Lung (tissue), 12 donors: ENCODE data around the gene ING5. TPM values are rescaled to one million over a fixed set of nuclear protein-coding genes. Genes with fewer than 3 reads are reported as not detected.

Source experiments
- ATAC-seq: fragments of 200-7000 bp; cut with Tn5 transposase; one replicate; pipeline ENCODE4 v1.9.1; 2020; ENCODE audit warnings: moderate number of reproducible peaks; ENCODE audit not compliant: insufficient read depth, low FRiP score
- DNase-seq, 3 donors: peaks; one replicate each; pipeline ENCODE4 v3.0.0-alpha.2; 2013 to 2017
- H3K27ac ChIP-seq, 2 donors: one replicate each; pipeline ENCODE4 v1.5.1; 2013; ENCODE audit warnings: mild to moderate bottlenecking in 2 of 2, moderate library complexity in 2 of 2, control low read depth in 1 of 2, inconsistent platforms in 1 of 2, low read depth in 1 of 2, low read length in 1 of 2
- H3K27me3 ChIP-seq, 3 donors: one replicate each; pipeline ENCODE4 v1.5.1; 2013; ENCODE audit warnings: low read length in 2 of 3; ENCODE audit not compliant: control insufficient read depth in 3 of 3, insufficient read depth in 3 of 3
- H3K36me3 ChIP-seq, 4 donors: one replicate each; pipeline ENCODE4 v1.5.1; 2013; ENCODE audit warnings: low read length in 4 of 4, mild to moderate bottlenecking in 1 of 4, moderate library complexity in 1 of 4; ENCODE audit not compliant: control insufficient read depth in 4 of 4, insufficient read depth in 4 of 4
- H3K4me1 ChIP-seq, 5 donors: one replicate each; pipeline ENCODE4 v1.5.1; 2013; ENCODE audit warnings: low read length in 5 of 5, mild to moderate bottlenecking in 2 of 5, moderate library complexity in 1 of 5; ENCODE audit not compliant: control insufficient read depth in 5 of 5, insufficient read depth in 5 of 5
- H3K4me3 ChIP-seq: one replicate; pipeline ENCODE4 v1.5.1; 2013; ENCODE audit warnings: mild to moderate bottlenecking, control low read depth, moderate library complexity
- H3K9ac ChIP-seq, 2 donors: one replicate each; pipeline ENCODE4 v1.5.1; 2013; ENCODE audit warnings: low read length in 2 of 2, control low read depth in 1 of 2; ENCODE audit not compliant: insufficient read depth in 1 of 2
- H3K9me3 ChIP-seq, 4 donors: one replicate each; pipeline ENCODE4 v1.5.1; 2013; ENCODE audit warnings: low read length in 3 of 4, mild to moderate bottlenecking in 1 of 4, moderate library complexity in 1 of 4; ENCODE audit not compliant: control insufficient read depth in 4 of 4, insufficient read depth in 3 of 4
- WGBS, 2 donors: extraction: QIAGEN DNeasy Blood & Tissue Kit; methylation state at CpG; one replicate each; pipeline ENCODE4 v1.1.7; 2013; 5-methylcytosine and 5-hydroxymethylcytosine counted together
- polyA plus RNA-seq, 2 donors: library from polyadenylated mRNA; stranded (reverse); fragments of 200-250 nt; gene quantifications; one replicate each; pipeline ENCODE4 v1.2.1, GENCODE V29; 2013
- total RNA-seq, 2 donors: library from RNA; depleted of rRNA in 1 of 2; stranded (reverse); fragments of >200 nt in 1 of 2; gene quantifications; one replicate each; pipeline ENCODE4 v1.2.1, GENCODE V29; 2014 to 2021
- TF ChIP-seq, protein P1 (sequence below): IDR thresholded peaks from 2 replicates; pipeline ENCODE4 v1.5.1; 2012; ENCODE audit warnings: mild to moderate bottlenecking; ENCODE audit errors: control extremely low read depth, extremely low read depth
- donor health status: control.
- donor health status: control.
- donor health status: Bipolar disorder and iron deficiency.
- donor health status: healthy.
- donor health status: DM: yes; HTN: yes; CAD: no.

ING5 gene
- total and polyA plus RNA-seq, 4 donors = 19.2 to 46.8 (median 31.1) TPM

DNA sequence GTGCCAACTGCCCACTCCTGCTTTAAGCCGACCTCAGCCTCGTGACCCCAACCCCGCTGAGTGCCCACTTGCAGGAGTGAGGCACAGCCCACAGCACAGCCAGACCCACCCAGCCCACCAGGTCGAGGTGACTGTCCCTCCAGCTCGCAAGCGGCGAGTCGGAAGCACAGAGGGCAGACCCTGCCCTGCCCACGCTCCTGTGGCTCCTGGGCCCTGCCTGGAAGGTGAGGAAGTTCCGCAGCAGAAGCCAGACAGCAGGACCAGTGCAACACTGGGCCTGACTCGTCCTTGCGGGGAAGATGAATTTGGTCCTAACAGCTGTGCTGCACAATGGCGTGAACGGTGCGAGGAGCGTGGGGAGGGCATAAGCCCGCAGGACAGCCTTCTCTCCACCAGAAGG lies 25.2 kb upstream of the ING5 start:
- Histone ChIP-seq H3K9ac (no peak overlapping the region), H3K4me1 (no peaks in the 10 kb centered on the region), H3K27ac (no peak overlapping the region), H3K4me3 (no peak overlapping the region), H3K9me3 (no peaks in the 10 kb centered on the region), H3K27me3 (no peaks in the 10 kb centered on the region), H3K36me3 (peaks cover 0 to 50% (median 20%) of the 10 kb centered on the region in 4 donors)
- TF ChIP-seq, protein P1, sequence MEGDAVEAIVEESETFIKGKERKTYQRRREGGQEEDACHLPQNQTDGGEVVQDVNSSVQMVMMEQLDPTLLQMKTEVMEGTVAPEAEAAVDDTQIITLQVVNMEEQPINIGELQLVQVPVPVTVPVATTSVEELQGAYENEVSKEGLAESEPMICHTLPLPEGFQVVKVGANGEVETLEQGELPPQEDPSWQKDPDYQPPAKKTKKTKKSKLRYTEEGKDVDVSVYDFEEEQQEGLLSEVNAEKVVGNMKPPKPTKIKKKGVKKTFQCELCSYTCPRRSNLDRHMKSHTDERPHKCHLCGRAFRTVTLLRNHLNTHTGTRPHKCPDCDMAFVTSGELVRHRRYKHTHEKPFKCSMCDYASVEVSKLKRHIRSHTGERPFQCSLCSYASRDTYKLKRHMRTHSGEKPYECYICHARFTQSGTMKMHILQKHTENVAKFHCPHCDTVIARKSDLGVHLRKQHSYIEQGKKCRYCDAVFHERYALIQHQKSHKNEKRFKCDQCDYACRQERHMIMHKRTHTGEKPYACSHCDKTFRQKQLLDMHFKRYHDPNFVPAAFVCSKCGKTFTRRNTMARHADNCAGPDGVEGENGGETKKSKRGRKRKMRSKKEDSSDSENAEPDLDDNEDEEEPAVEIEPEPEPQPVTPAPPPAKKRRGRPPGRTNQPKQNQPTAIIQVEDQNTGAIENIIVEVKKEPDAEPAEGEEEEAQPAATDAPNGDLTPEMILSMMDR = no peak
- WGBS, 2 donors = 91 to 95% methylated on average over 17 of the region's 17 CpGs
- ATAC-seq (no peak), DNase-seq (no peak)

DNA sequence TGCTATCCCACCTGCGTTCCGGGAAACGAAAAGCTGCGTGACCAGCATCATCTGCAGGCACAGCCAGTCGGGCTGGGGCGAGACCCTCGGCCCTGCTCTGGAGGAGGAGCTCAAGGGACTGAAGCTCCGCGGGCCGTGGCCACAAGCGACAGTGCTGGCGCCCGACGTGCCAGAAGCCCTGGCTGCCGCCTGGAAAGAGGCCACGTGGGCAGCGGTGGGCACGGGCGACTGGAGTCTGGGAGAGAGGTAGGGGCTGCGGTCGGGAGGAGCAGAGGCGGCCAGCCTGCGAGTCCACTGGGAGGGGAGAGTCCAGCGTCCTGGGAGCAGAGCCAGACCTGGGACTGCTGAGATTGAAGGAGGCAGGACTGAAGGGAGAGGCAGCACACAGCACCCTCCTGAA lies 24.4 kb upstream of the ING5 start:
- H3K27ac ChIP-seq = no peak overlapping the region
- TF ChIP-seq, protein P1 = no peak
- H3K36me3 ChIP-seq = peaks cover 0 to 43% (median 20%) of the 10 kb centered on the region in 4 donors
- no peak for ATAC-seq
- H3K9ac ChIP-seq = no peak overlapping the region
- no peaks in the 10 kb centered on the region for H3K27me3 ChIP-seq
- DNase-seq = no peak
- no peaks in the 10 kb centered on the region for H3K9me3 ChIP-seq
- no peak overlapping the region for H3K4me3 ChIP-seq
- H3K4me1 ChIP-seq = no peaks in the 10 kb centered on the region
- 90 to 97% methylated on average over 24 of the region's 24 CpGs for WGBS, 2 donors

DNA sequence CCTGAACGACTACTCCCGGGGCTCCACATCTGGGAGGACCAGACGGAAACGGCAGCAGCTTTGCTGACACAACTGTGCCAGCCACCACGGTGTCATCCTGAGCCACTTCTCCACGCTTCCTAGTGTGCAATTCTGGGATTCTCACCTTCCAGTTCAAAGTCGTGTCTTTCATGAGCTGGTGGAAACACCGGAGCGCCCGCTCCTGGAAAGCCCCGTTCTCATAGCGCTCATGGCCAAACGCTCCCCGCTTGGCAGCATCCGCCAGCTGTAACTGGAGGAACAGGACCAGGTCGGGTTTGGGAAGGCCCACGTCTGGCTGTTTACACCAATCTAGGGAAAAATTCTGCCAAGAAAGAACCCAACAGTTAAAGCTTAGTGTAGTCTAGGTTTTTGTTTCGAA lies 23.5 kb upstream of the ING5 start:
- Histone ChIP-seq H3K9me3 (no peaks in the 10 kb centered on the region), H3K4me1 (no peaks in the 10 kb centered on the region), H3K9ac (no peak overlapping the region), H3K36me3 (peaks cover 0 to 35% (median 23%) of the 10 kb centered on the region in 4 donors), H3K27me3 (no peaks in the 10 kb centered on the region), H3K27ac (no peak overlapping the region), H3K4me3 (no peak overlapping the region)
- no peak for ATAC-seq
- TF ChIP-seq, protein P1 = no peak
- no peak for DNase-seq
- 94% methylated on average over 18 of the region's 18 CpGs for WGBS, 2 donors
